LNCAP (cell line): ENCODE data around the gene ASGR2.

Experiments
- TF ChIP-seq, protein P1 (sequence below): fragments of 450-650 bp; IDR thresholded peaks from 2 replicates; pipeline ENCODE4 v1.5.1; 2017; ENCODE audit warnings: mild to moderate bottlenecking

Gene ASGR2

DNA sequence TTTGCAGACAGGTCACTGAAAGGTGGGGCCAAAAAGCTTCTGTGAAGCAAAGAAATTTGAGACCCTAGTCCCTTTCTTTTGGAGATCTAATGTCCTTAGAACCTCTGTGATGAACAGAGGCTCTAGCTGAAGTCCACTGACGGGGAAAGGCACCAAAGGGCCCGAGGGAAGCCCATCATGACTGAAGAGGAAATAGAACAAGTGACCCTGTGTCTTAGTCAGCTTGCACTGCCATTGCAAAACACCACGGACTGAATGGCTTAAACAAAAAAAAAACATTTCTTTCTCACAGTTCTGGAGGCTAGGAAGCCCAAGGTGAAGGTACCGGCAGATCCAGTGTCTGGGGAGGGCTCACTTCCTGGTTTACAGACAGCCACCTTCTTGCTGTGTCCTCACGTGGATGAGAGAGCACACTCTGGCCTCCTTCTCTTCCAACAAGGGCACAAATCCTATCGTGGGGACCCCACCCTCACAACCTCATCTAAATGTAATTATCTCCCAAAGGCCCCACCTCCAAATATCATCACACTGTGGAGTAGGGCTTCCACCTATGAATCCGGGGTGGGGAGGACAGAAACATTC is 24.3 kb upstream of the ASGR2 start:
- TF ChIP-seq, protein P1, sequence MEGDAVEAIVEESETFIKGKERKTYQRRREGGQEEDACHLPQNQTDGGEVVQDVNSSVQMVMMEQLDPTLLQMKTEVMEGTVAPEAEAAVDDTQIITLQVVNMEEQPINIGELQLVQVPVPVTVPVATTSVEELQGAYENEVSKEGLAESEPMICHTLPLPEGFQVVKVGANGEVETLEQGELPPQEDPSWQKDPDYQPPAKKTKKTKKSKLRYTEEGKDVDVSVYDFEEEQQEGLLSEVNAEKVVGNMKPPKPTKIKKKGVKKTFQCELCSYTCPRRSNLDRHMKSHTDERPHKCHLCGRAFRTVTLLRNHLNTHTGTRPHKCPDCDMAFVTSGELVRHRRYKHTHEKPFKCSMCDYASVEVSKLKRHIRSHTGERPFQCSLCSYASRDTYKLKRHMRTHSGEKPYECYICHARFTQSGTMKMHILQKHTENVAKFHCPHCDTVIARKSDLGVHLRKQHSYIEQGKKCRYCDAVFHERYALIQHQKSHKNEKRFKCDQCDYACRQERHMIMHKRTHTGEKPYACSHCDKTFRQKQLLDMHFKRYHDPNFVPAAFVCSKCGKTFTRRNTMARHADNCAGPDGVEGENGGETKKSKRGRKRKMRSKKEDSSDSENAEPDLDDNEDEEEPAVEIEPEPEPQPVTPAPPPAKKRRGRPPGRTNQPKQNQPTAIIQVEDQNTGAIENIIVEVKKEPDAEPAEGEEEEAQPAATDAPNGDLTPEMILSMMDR, result no peak

DNA sequence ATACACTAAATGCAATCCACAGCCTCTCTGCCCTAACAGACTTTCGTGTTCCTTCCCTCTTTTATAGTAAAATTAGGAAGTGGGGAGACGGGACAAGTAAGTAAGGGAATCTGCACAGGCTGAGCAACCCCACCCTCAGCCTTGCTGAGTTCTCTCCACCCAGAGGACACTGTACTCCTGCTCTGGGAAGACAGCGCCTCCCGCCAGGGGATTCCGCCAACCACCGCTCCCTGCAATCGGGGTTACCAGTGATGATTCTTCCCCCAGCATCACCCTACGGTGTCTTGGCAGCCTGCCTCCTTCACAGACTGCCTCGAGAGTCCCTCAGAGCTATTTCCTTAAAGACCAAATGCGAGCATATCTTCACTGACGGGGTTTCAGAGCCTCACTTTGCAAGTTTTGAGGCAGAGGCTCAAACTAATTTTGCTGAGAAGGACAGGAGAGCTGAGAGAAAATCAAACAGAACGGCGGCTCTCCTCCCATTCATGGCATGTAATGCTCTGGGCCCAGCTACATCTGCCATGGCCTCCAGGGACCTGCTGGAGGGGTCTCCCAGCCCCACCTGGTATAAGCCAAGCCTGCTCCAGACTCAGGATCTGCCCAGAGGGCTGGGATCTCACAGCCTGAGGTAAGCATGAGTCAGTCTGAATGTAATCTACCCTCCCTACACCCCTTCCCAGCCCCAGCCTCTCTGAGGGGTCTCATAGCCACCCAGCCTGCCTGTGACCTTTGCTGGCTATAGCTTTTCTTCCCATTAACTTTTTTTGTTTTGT is 22.7 kb upstream of the ASGR2 start:
- TF ChIP-seq, protein P1, result no peak

DNA sequence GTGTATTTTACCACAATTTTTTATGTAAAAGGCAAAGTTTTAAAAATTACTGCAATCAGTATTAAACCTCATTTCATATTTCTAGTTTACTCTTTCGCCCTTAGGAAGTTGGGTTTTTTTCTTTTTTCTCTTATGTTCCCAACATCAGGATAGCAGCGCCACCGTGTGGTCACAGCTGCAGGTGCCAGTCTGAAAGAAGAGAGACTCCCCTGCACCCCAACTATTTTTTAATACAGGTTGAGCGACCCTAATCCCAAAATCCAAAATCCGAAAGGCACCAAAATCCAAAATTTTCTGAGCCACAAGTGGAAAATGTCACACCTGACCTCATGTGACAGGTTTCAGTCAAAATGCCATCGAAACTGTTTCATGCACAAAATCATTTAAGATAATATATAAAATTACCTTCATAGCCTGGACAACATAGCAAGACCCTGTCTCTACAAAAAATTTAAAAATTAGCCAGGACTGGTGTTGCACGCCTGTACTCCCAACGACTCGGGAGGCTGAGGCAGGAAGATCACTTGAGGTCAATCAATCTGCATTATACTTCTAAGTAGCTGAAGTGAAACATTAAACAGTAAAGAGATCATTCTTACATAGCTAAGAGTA is 21.8 kb upstream of the ASGR2 start:
- TF ChIP-seq, protein P1, result peak; percentile 98

DNA sequence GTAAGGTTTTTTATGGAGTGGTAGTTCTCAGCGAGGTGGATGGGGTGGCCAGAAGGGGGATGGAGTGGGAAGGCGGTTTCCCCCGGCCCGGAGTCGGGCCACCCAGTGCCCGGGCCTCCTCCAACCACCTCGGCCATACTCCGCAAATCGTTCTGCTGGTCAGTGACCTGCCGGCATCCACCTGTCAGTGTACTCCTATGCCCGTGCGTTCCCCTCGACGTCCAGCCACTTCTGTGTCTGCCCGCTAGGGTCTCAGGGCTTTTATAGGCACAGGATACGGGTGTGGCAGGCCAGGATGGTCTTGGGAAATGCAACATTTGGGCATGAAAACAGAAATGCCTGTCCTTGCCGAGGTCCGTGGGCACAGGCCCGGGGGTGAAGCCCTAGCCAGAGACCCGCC is 19.3 kb upstream of the ASGR2 start:
- TF ChIP-seq, protein P1, result no peak

DNA sequence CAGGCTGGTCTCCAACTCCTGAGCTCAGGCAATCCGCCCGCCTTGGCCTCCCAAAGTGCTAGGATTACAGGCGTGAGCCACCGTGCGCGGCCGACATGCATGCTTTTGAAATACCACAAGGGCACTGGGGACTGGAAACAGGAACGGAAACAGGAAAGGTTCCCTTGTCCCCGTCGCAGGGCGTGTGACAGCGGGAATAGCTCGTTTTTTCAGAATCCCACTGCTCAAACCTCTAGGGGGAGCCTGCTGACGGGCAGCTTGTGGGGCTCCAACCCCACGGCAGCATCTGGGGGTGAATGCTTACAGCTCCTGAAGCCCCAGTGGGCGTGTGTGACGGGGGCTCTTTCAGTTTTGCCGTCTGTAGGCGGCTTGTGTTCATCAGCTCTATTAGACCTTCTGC is 18.8 kb upstream of the ASGR2 start:
- TF ChIP-seq, protein P1, result no peak

DNA sequence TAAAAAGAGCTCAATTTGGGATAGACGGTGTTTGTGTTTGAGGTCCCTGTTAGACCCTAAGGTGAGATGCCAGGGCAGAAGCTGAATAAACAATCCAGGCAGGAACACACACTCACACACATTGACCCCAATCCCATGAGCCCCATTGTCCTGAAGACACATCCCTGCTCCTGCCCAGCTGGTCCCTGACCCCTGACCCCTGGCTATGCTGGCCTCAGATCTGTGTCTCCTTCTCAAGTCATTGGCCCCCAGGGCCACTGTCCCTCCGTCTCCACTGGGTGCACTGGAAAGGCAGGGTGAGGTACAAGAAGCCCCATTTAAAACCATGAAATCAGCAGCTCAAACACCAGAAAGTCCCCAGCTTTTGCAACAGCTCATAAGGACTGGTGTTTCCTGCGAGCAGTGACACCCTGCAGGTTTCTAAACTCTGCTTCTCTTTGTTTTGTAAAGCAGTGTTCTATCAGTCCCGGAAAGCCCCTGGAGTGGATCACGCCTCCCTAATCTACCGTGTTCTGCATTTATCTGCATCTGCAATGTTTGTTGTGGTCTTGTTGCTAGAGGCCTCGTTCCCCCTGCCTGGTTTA is 18.0 kb upstream of the ASGR2 start:
- TF ChIP-seq, protein P1, result no peak

DNA sequence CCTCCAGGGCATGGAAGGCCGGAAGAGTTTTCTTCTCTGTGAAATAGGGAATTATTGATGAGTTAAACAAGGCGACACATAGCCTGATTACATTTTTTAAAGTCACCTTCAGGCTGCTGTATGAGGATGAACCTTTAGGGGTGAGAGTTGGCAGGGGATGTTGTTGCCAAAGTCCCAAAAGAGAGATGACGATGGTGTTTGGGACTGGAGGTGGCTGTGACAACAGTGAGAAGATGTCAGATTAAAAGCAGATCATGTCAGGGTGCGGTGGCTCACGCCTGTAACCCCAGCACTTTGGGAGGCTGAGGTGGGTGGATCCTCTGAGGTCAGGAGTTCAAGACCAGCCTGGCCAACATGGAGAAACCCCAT is 16.8 kb upstream of the ASGR2 start:
- TF ChIP-seq, protein P1, result no peak
